BJ (cell line): ENCODE measurements around the gene FRMD5. TPM values are rescaled to one million over a fixed set of nuclear protein-coding genes. Genes with fewer than 3 reads are reported as not detected.
"Not testable (repeated sequence)": the region's sequence is repeated elsewhere in the genome, so short reads cannot be mapped to it uniquely, and the experiment has no call there.

ENCODE experiments used
- CTCF ChIA-PET: fragments of 350-600 bp; formaldehyde crosslinking; extraction: SDS; loops from one replicate; lab custom pipeline; 2021; ENCODE audit warnings: antibody characterized with exemption, inconsistent platforms; lab: Yijun Ruan, JAX
- POLR2A ChIA-PET: fragments of 300-600 bp; sonication (Branson Sonifier 250); formaldehyde crosslinking; extraction: SDS; loops from one replicate; lab custom pipeline; 2021; ENCODE audit warnings: antibody characterized with exemption; lab: Charles Lee
- DNase-seq: peaks from one replicate; pipeline ENCODE4 v3.0.0-alpha.2; 2011; ENCODE audit warnings: low read depth
- H3K27me3 ChIP-seq: 2 replicates; pipeline ENCODE4 v1.6.0; 2011; ENCODE audit warnings: low read length; ENCODE audit not compliant: control insufficient read depth, insufficient read depth
- H3K36me3 ChIP-seq: 2 replicates; pipeline ENCODE4 v1.5.1; 2011; ENCODE audit warnings: low read length; ENCODE audit not compliant: control insufficient read depth, insufficient read depth
- H3K4me3 ChIP-seq: 2 replicates; pipeline ENCODE4 v1.5.1; 2011; ENCODE audit warnings: low read depth, mild to moderate bottlenecking, control low read depth, low read length
- CTCF ChIP-seq: IDR thresholded peaks from 2 replicates; pipeline ENCODE4 v1.5.1; 2011; ENCODE audit warnings: low read depth, mild to moderate bottlenecking, control low read depth, inconsistent platforms, low read length, moderate library complexity; ENCODE audit not compliant: insufficient read depth
- polyA plus RNA-seq: library from polyadenylated mRNA; depleted of rRNA; stranded (reverse); fragments of >200 nt; gene quantifications from 2 replicates; pipeline ENCODE4 v1.2.3, GENCODE V29; 2011

The FRMD5 gene
- polyA plus RNA-seq, 1 experiment: 0.96 TPM

DNA sequence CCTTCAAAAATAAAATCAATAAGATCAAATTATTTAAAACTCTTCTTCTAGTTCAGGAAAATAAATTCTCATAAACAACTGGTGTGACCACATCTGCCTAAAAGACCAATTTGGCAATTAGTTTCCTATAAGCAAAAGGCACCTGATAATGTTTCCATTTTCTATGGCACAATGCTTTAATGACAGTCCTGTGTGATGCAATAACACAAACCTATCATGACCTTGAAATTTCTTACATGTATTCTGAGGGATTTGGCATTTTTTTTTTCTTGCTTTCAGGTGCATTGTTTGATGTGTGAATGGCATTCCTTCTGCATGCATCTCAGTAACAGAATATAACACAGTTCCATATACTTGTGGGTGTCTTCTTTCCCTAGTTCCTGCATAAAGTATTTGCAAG lies 32.5 kb upstream of the FRMD5 start:
- DNase-seq: no peak
- no peaks in the 10 kb centered on the region for H3K36me3 ChIP-seq
- no peak for TF ChIP-seq CTCF
- CTCF ChIA-PET: no interaction called here
- H3K27me3 ChIP-seq: no peaks in the 10 kb centered on the region
- H3K4me3 ChIP-seq: no peak overlapping the region
- POLR2A ChIA-PET: no interaction called here

- H3K4me3 ChIP-seq, DNase-seq, H3K36me3 ChIP-seq, CTCF ChIA-PET, POLR2A ChIA-PET, H3K27me3 ChIP-seq: not testable (repeated sequence)
These were observed 31.9 kb upstream of the FRMD5 start for GRCh38 chr15:44227001-44227400.

DNA sequence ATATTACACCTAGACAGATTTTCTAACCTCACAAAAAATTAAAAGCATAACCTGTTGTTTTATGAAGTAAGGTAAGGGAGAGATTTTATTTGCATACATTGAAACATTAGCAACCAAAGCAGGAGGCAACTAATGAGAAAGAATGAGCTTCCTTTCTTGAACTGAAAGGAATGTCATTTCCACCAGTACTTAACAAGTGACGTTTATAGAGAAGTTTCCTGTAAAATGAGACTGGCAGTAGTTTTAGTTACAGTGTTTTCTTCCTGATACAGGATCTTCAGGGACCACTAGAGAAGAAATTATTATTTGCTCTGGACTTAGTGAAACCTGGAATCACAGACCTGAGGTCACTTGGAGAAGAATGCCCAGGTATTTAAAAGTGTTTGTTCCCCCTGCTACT lies 27.4 kb upstream of the FRMD5 start:
- Histone ChIP-seq H3K36me3 (no peaks in the 10 kb centered on the region), H3K4me3 (no peak overlapping the region), H3K27me3 (no peaks in the 10 kb centered on the region)
- ChIA-PET POLR2A (no interaction called here), CTCF (interaction anchor here (7.1 kb wide), 1 partner anchor 319 kb away, joined by 52 read pairs; no protein-coding TSS in a partner anchor)
- DNase-seq: no peak
- no peak for TF ChIP-seq CTCF

GRCh38 chr15:44219073-44219472 lies 24.0 kb upstream of the FRMD5 start:
- H3K4me3 ChIP-seq: no peak overlapping the region
- H3K27me3 ChIP-seq: no peaks in the 10 kb centered on the region
- TF ChIP-seq CTCF: no peak
- ChIA-PET CTCF (interaction anchor here (0.8 to 7.1 kb wide), 10 partner anchors 10 to 347 kb away, joined by 3 to 52 read pairs (median 6); no protein-coding TSS in a partner anchor), POLR2A (no interaction called here)
- no peak for DNase-seq
- H3K36me3 ChIP-seq: no peaks in the 10 kb centered on the region

- H3K36me3 ChIP-seq: no peaks in the 10 kb centered on the region
- no peak for DNase-seq
- no peak for TF ChIP-seq CTCF
- ChIA-PET POLR2A (no interaction called here), CTCF (interaction anchor here (1.0 to 7.1 kb wide), 5 partner anchors 9 to 345 kb away, joined by 3 to 52 read pairs (median 5); no protein-coding TSS in a partner anchor)
- no peak overlapping the region for H3K4me3 ChIP-seq
- H3K27me3 ChIP-seq: no peaks in the 10 kb centered on the region
These were observed 21.9 kb upstream of the FRMD5 start for GRCh38 chr15:44216958-44217357.

GRCh38 chr15:44215594-44215993 lies 20.5 kb upstream of the FRMD5 start:
- peak; percentile 90 for DNase-seq
- TF ChIP-seq CTCF: no peak
- POLR2A ChIA-PET: no interaction called here
- CTCF ChIA-PET: interaction anchor here (0.6 to 1.1 kb wide), 3 partner anchors 124 to 334 kb away, joined by 3 to 4 read pairs (median 3); no protein-coding TSS in a partner anchor
- no peak overlapping the region for H3K4me3 ChIP-seq
- no peaks in the 10 kb centered on the region for H3K27me3 ChIP-seq
- no peaks in the 10 kb centered on the region for H3K36me3 ChIP-seq
